NCI-H146 treated with DMSO at 0.1 percent for 48 hours (cell line): ENCODE data around the gene SSTR3.
"Not testable (repeated sequence)": the region's sequence is repeated elsewhere in the genome, so short reads cannot be mapped to it uniquely, and the experiment has no call there.

Source experiments
- DNase-seq: peaks from one replicate; lab custom pipeline; 2025; ENCODE audit not compliant: unreplicated experiment; lab: John Stamatoyannopoulos, UW

The SSTR3 gene

GRCh38 chr22:37182949-37183245, 29.4 kb downstream of the SSTR3 start:
- no peak for DNase-seq

GRCh38 chr22:37182101-37182948, 30.0 kb downstream of the SSTR3 start:
- no peak for DNase-seq

GRCh38 chr22:37181681-37182080, 30.6 kb downstream of the SSTR3 start:
- DNase-seq = no peak

- no peak for DNase-seq
These were observed 31.6 kb downstream of the SSTR3 start for GRCh38 chr22:37180531-37181231.

GRCh38 chr22:37179622-37180420, 32.5 kb downstream of the SSTR3 start:
- DNase-seq = no peak

- no peak for DNase-seq
These were observed 33.2 kb downstream of the SSTR3 start for GRCh38 chr22:37179126-37179470.

GRCh38 chr22:37178350-37179125, 33.7 kb downstream of the SSTR3 start:
- no peak for DNase-seq

- no peak for DNase-seq
These were observed 34.5 kb downstream of the SSTR3 start for GRCh38 chr22:37177755-37178154.

- no peak for DNase-seq
These were observed 35.1 kb downstream of the SSTR3 start for GRCh38 chr22:37177221-37177620.

GRCh38 chr22:37176464-37177061, 35.7 kb downstream of the SSTR3 start:
- DNase-seq = no peak

- no peak for DNase-seq
These were observed 36.6 kb downstream of the SSTR3 start for GRCh38 chr22:37175414-37176281.

GRCh38 chr22:37174964-37175363, 37.3 kb downstream of the SSTR3 start:
- DNase-seq = no peak

- no peak for DNase-seq
These were observed 38.6 kb downstream of the SSTR3 start for GRCh38 chr22:37173709-37174108.

GRCh38 chr22:37172266-37173245, 39.7 kb downstream of the SSTR3 start:
- DNase-seq = no peak

- no peak for DNase-seq
These were observed 40.6 kb downstream of the SSTR3 start for GRCh38 chr22:37171662-37172061.

- not testable (repeated sequence) for DNase-seq
These were observed 41.4 kb downstream of the SSTR3 start for GRCh38 chr22:37170689-37171405.

GRCh38 chr22:37169947-37170688, 42.2 kb downstream of the SSTR3 start:
- DNase-seq = no peak
